H9 (cell line): ENCODE data around the gene FOXR1. TPM values are rescaled to one million over a fixed set of nuclear protein-coding genes. Genes with fewer than 3 reads are reported as not detected.

Experiments
- DNase-seq: peaks from one replicate; pipeline ENCODE4 v3.0.0-alpha.2; 2017
- H2AFZ ChIP-seq: one replicate; pipeline ENCODE4 v1.6.1; 2013; ENCODE audit warnings: mild to moderate bottlenecking, low read length, control low read depth, moderate library complexity
- H2AK5ac ChIP-seq: 2 replicates; pipeline ENCODE4 v1.6.1; 2013; ENCODE audit warnings: low read length, control low read depth, mixed read lengths; ENCODE audit not compliant: insufficient read length
- H2BK120ac ChIP-seq: one replicate; pipeline ENCODE4 v1.6.1; 2013; ENCODE audit warnings: low read depth, mild to moderate bottlenecking, low read length, control low read depth, inconsistent platforms; ENCODE audit not compliant: poor library complexity, severe bottlenecking
- H2BK12ac ChIP-seq: 2 replicates; pipeline ENCODE4 v1.6.1; 2013; ENCODE audit warnings: low read length, control low read depth, mixed read lengths, low read depth; ENCODE audit not compliant: insufficient read length
- H2BK15ac ChIP-seq: 2 replicates; pipeline ENCODE4 v1.6.1; 2013; ENCODE audit warnings: low read depth, low read length, control low read depth
- H2BK20ac ChIP-seq: one replicate; pipeline ENCODE4 v1.6.1; 2013; ENCODE audit warnings: low read depth, mild to moderate bottlenecking, low read length, control low read depth, inconsistent platforms; ENCODE audit not compliant: poor library complexity, severe bottlenecking
- H2BK5ac ChIP-seq: 2 replicates; pipeline ENCODE4 v1.6.1; 2013; ENCODE audit warnings: low read length, control low read depth, mixed read lengths; ENCODE audit not compliant: insufficient read length
- H3K14ac ChIP-seq: 2 replicates; pipeline ENCODE4 v1.6.1; 2013; ENCODE audit warnings: low read length, control low read depth; ENCODE audit not compliant: insufficient read depth
- H3K18ac ChIP-seq: 2 replicates; pipeline ENCODE4 v1.6.1; 2013; ENCODE audit warnings: low read depth, mild to moderate bottlenecking, mixed read lengths, low read length, control low read depth; ENCODE audit not compliant: insufficient read length
- H3K23ac ChIP-seq: 2 replicates; pipeline ENCODE4 v1.6.1; 2013; ENCODE audit warnings: low read length, control low read depth, mixed read lengths, low read depth; ENCODE audit not compliant: insufficient read length
- H3K23me2 ChIP-seq: 2 replicates; pipeline ENCODE4 v1.6.1; 2013; ENCODE audit warnings: low read depth, mild to moderate bottlenecking, mixed read lengths, low read length, control low read depth; ENCODE audit not compliant: insufficient read length, poor library complexity, severe bottlenecking
- H3K27ac ChIP-seq: 2 replicates; pipeline ENCODE4 v1.5.1; 2013; ENCODE audit warnings: low read length, control low read depth, mixed read lengths, low read depth; ENCODE audit not compliant: insufficient read length
- H3K27me3 ChIP-seq: 2 replicates; pipeline ENCODE4 v1.6.1; 2013; ENCODE audit warnings: low read length, control low read depth, inconsistent platforms; ENCODE audit not compliant: insufficient read depth
- H3K4ac ChIP-seq: 2 replicates; pipeline ENCODE4 v1.6.1; 2013; ENCODE audit warnings: low read depth, mild to moderate bottlenecking, control low read depth, inconsistent platforms, low read length, moderate library complexity
- H3K4me1 ChIP-seq: 2 replicates; pipeline ENCODE4 v1.6.1; 2013; ENCODE audit warnings: low read length, control low read depth, inconsistent platforms; ENCODE audit not compliant: insufficient read depth
- H3K4me2 ChIP-seq: 2 replicates; pipeline ENCODE4 v1.6.1; 2013; ENCODE audit warnings: low read length, control low read depth, mixed read lengths; ENCODE audit not compliant: insufficient read length, insufficient read depth
- H3K56ac ChIP-seq: 2 replicates; pipeline ENCODE4 v1.6.1; 2013; ENCODE audit warnings: low read depth, mild to moderate bottlenecking, mixed read lengths, low read length, control low read depth; ENCODE audit not compliant: insufficient read length
- H3K79me1 ChIP-seq: 2 replicates; pipeline ENCODE4 v1.6.1; 2013; ENCODE audit warnings: low read depth, mild to moderate bottlenecking, moderate library complexity, low read length, control low read depth, inconsistent platforms; ENCODE audit not compliant: insufficient read depth, poor library complexity, severe bottlenecking
- H3K79me2 ChIP-seq: 2 replicates; pipeline ENCODE4 v1.6.1; 2013; ENCODE audit warnings: low read length, control low read depth, inconsistent platforms; ENCODE audit not compliant: insufficient read depth
- H3K9ac ChIP-seq: 2 replicates; pipeline ENCODE4 v1.6.1; 2013; ENCODE audit warnings: low read length, control low read depth, mixed read lengths; ENCODE audit not compliant: insufficient read length; ENCODE audit errors: extremely low read depth
- H3K9me3 ChIP-seq: one replicate; pipeline ENCODE4 v1.6.1; 2013; ENCODE audit warnings: low read depth, low read length, inconsistent platforms; ENCODE audit not compliant: control insufficient read depth
- H3T11ph ChIP-seq: one replicate; pipeline ENCODE4 v1.6.1; 2013; ENCODE audit warnings: mild to moderate bottlenecking, low read length, control low read depth, inconsistent platforms
- H4K20me1 ChIP-seq: one replicate; pipeline ENCODE4 v1.6.1; 2013; ENCODE audit not compliant: control insufficient read depth, insufficient read length, insufficient read depth
- H4K5ac ChIP-seq: 2 replicates; pipeline ENCODE4 v1.6.1; 2013; ENCODE audit warnings: low read depth, mild to moderate bottlenecking, mixed read lengths, low read length, control low read depth; ENCODE audit not compliant: insufficient read length
- H4K8ac ChIP-seq: replicated peaks from 2 replicates; pipeline ENCODE4 v1.6.1; 2013; ENCODE audit warnings: low read length, control low read depth, mixed read lengths, low read depth; ENCODE audit not compliant: insufficient read length
- H4K91ac ChIP-seq: 2 replicates; pipeline ENCODE4 v1.6.1; 2013; ENCODE audit warnings: low read depth, mild to moderate bottlenecking, moderate library complexity, mixed read lengths, low read length, control low read depth; ENCODE audit not compliant: insufficient read length
- H3K27ac Mint-ChIP-seq, 3 experiments: 2 replicates in 2 of 3; 3 replicates in 1 of 3; pipeline ENCODE4 v1.8.0; 2020 to 2021; ENCODE audit warnings: mixed read lengths in 3 of 3, mild to moderate bottlenecking in 1 of 3, moderate library complexity in 1 of 3
- H3K27me3 Mint-ChIP-seq: 2 replicates; pipeline ENCODE4 v1.8.0; 2021; ENCODE audit warnings: low read depth, mild to moderate bottlenecking, moderate library complexity, mixed read lengths
- H3K36me3 Mint-ChIP-seq, 3 experiments: 2 replicates in 2 of 3; 3 replicates in 1 of 3; pipeline ENCODE4 v1.8.0; 2020 to 2021; ENCODE audit warnings: low read depth in 3 of 3, mixed read lengths in 3 of 3; ENCODE audit not compliant: insufficient read depth in 1 of 3
- H3K4me1 Mint-ChIP-seq, 2 experiments: 2 replicates each; pipeline ENCODE4 v1.8.0; 2020; ENCODE audit warnings: mixed read lengths in 2 of 2
- H3K4me3 Mint-ChIP-seq, 2 experiments: 2 replicates in 1 of 2; 3 replicates in 1 of 2; pipeline ENCODE4 v1.8.0; 2020 to 2021; ENCODE audit warnings: mild to moderate bottlenecking in 2 of 2, mixed read lengths in 2 of 2, moderate library complexity in 1 of 2
- H3K9me3 Mint-ChIP-seq, 2 experiments: 2 replicates in 1 of 2; 3 replicates in 1 of 2; pipeline ENCODE4 v1.8.0; 2020; ENCODE audit warnings: mild to moderate bottlenecking in 2 of 2, mixed read lengths in 2 of 2, moderate library complexity in 1 of 2
- CTCF ChIP-seq: fragments of 200-600 bp; sonication (generic); conservative IDR thresholded peaks from 3 replicates; pipeline ENCODE4 v1.8.0; 2021; ENCODE audit warnings: antibody characterized with exemption, mild to moderate bottlenecking
- WGBS: extraction: QIAGEN DNeasy Blood & Tissue Kit; methylation state at CpG from one replicate; pipeline ENCODE4 v1.1.7; 2013; ENCODE audit warnings: missing lambda C conversion rate, low lambda C conversion rate, mixed read lengths; ENCODE audit not compliant: insufficient read length; ENCODE audit errors: extremely low coverage; 5-methylcytosine and 5-hydroxymethylcytosine counted together
- total RNA-seq: library from RNA; stranded (reverse); gene quantifications from 2 replicates; pipeline ENCODE4 v1.2.1, GENCODE V29; 2021

FOXR1 gene
- total RNA-seq, 1 experiment from 2014 or later = not detected

- no peak overlapping the region; a peak in 1 of 5 replicates for H3K4me3 Mint-ChIP-seq
- Histone ChIP-seq H3K18ac (no peak overlapping the region), H3K4ac (no peak overlapping the region), H3K4me2 (no peak overlapping the region), H2BK20ac (no peak overlapping the region), H3K14ac (no peak overlapping the region), H3K9me3 (no peaks in the 10 kb centered on the region), H2BK5ac (no peak overlapping the region), H4K8ac (no peak overlapping the region), H2BK120ac (no peak overlapping the region), H4K5ac (no peak overlapping the region), H3K23ac (no peak overlapping the region), H3K79me1 (no peaks in the 10 kb centered on the region), H2BK15ac (no peak overlapping the region), H3K23me2 (peaks cover 10% of the 10 kb centered on the region), H3T11ph (no peak overlapping the region), H2BK12ac (no peak overlapping the region), H4K91ac (no peak overlapping the region), H2AFZ (no peak overlapping the region), H3K4me1 (no peaks in the 10 kb centered on the region), H4K20me1 (no peaks in the 10 kb centered on the region), H3K27me3 (no peaks in the 10 kb centered on the region), H2AK5ac (no peak overlapping the region), H3K56ac (no peak overlapping the region), H3K79me2 (peaks cover 15% of the 10 kb centered on the region; the same call in 1 of the 2 replicates), H3K9ac (no peak overlapping the region), H3K27ac (no peak overlapping the region)
- TF ChIP-seq CTCF = no peak
- H3K4me1 Mint-ChIP-seq = peaks cover 12 to 21% of the 10 kb centered on the region in 2 experiments
- no peaks in the 10 kb centered on the region for H3K9me3 Mint-ChIP-seq
- no peak overlapping the region for H3K27ac Mint-ChIP-seq
- WGBS = no CpG with 5 or more reads among the region's 5 CpGs
- H3K36me3 Mint-ChIP-seq = peaks cover 33 to 75% (median 74%) of the 10 kb centered on the region in 3 experiments
- H3K27me3 Mint-ChIP-seq = no peaks in the 10 kb centered on the region; the same call in 1 of the 2 replicates
- DNase-seq = no peak
These were observed 50.1 kb downstream of the FOXR1 start for GRCh38 chr11:119021631-119022030.
